Measurements from ENCODE around the gene B4GALNT1. TPM values are rescaled to one million over a fixed set of nuclear protein-coding genes. Genes with fewer than 3 reads are reported as not detected.
A peak's percentile ranks its signal among the peaks of the same experiment; 100 is the strongest.

Gene B4GALNT1
- total RNA-seq, 1 donor from 2014 or later = 83.9 TPM

GRCh38 chr12:57609101-57609780, 23.8 kb downstream of the B4GALNT1 start:
- H3K4me1 Mint-ChIP-seq (ENCODE audit: low read depth, unreplicated experiment) = peaks cover 43% of the 10 kb centered on the region
- DNase-seq = peak; percentile 31
- TF ChIP-seq CTCF (IDR thresholded peaks at IDR 0.05; ENCODE audit: partially characterized antibody, unreplicated experiment) = no peak
- H3K4me3 Mint-ChIP-seq (ENCODE audit: unreplicated experiment) = peak overlapping the region; percentile 82
- H3K27ac Mint-ChIP-seq (ENCODE audit: unreplicated experiment) = peak overlapping the region; percentile 52
- peaks cover 22% of the 10 kb centered on the region for H3K9me3 Mint-ChIP-seq (ENCODE audit: unreplicated experiment)
- no peaks in the 10 kb centered on the region for H3K36me3 Mint-ChIP-seq (ENCODE audit: unreplicated experiment)
- peaks cover 13% of the 10 kb centered on the region for H3K27me3 Mint-ChIP-seq (ENCODE audit: unreplicated experiment)

GRCh38 chr12:57607958-57608663, 24.9 kb downstream of the B4GALNT1 start:
- Mint-ChIP-seq H3K27me3 (ENCODE audit: unreplicated experiment) (peaks cover 18% of the 10 kb centered on the region), H3K4me1 (ENCODE audit: low read depth, unreplicated experiment) (peaks cover 44% of the 10 kb centered on the region)

GRCh38 chr12:57606821-57607220, 26.2 kb downstream of the B4GALNT1 start:
- H3K4me3 Mint-ChIP-seq (ENCODE audit: unreplicated experiment) = peak overlapping the region; percentile 84
- DNase-seq = no peak

More at GRCh38 chr12:57607958-57608663, 24.9 kb downstream of the B4GALNT1 start:
- no peak for TF ChIP-seq CTCF (IDR thresholded peaks at IDR 0.05; ENCODE audit: partially characterized antibody, unreplicated experiment)
- DNase-seq = no peak
- Mint-ChIP-seq H3K36me3 (ENCODE audit: unreplicated experiment) (peaks cover 2% of the 10 kb centered on the region), H3K27ac (ENCODE audit: unreplicated experiment) (no peak overlapping the region), H3K4me3 (ENCODE audit: unreplicated experiment) (peak overlapping the region; percentile 33), H3K9me3 (ENCODE audit: unreplicated experiment) (peaks cover 25% of the 10 kb centered on the region)

GRCh38 chr12:57606399-57606798, 26.6 kb downstream of the B4GALNT1 start:
- Mint-ChIP-seq H3K4me1 (ENCODE audit: low read depth, unreplicated experiment) (peaks cover 44% of the 10 kb centered on the region), H3K4me3 (ENCODE audit: unreplicated experiment) (peak overlapping the region; percentile 84), H3K27me3 (ENCODE audit: unreplicated experiment) (peaks cover 16% of the 10 kb centered on the region), H3K36me3 (ENCODE audit: unreplicated experiment) (peaks cover 10% of the 10 kb centered on the region), H3K9me3 (ENCODE audit: unreplicated experiment) (peaks cover 24% of the 10 kb centered on the region), H3K27ac (ENCODE audit: unreplicated experiment) (peak overlapping the region; percentile 69)
- DNase-seq = no peak
- no peak for TF ChIP-seq CTCF (IDR thresholded peaks at IDR 0.05; ENCODE audit: partially characterized antibody, unreplicated experiment)

More at GRCh38 chr12:57606821-57607220, 26.2 kb downstream of the B4GALNT1 start:
- Mint-ChIP-seq H3K36me3 (ENCODE audit: unreplicated experiment) (peaks cover 10% of the 10 kb centered on the region), H3K4me1 (ENCODE audit: low read depth, unreplicated experiment) (peaks cover 44% of the 10 kb centered on the region), H3K27ac (ENCODE audit: unreplicated experiment) (peak overlapping the region; percentile 69), H3K27me3 (ENCODE audit: unreplicated experiment) (peaks cover 16% of the 10 kb centered on the region), H3K9me3 (ENCODE audit: unreplicated experiment) (peaks cover 22% of the 10 kb centered on the region)
- TF ChIP-seq CTCF (IDR thresholded peaks at IDR 0.05; ENCODE audit: partially characterized antibody, unreplicated experiment) = no peak

Data from glutamatergic neuron (in vitro differentiated cells).